ENCODE measurements around the gene UQCRFS1.

Gene UQCRFS1

DNA sequence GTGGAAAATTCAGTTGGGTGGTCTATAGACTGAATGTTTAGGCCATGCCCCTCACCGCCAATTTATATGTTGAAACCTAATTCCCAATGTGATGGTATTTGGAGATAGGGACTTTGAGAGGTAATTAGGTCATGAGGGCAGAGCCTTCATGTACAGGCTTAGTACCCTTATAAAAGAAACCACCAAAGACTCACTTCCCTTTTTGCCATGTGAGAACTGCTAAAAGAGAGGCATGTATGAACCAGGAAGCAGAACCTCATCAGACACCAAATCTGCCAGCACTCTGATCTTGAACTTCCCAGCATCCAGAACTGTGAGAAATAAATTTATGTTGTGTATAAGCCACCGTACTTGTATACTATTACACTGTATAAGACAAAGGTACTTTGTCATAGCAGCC is 40.6 kb downstream of the UQCRFS1 start:
- Histone ChIP-seq H3K4me3 (ENCODE audit: low read length) (no peak overlapping the region), H3K36me3 (replicated peaks; ENCODE audit: insufficient read depth, low read length) (no peaks in the 10 kb centered on the region), H2AFZ (ENCODE audit: low read length) (no peak overlapping the region), H3K79me2 (ENCODE audit: low read length) (no peaks in the 10 kb centered on the region), H3K27me3 (replicated peaks; ENCODE audit: insufficient read depth, low read length) (no peaks in the 10 kb centered on the region), H3K9me2 (replicated peaks; ENCODE audit: insufficient read depth, low read length) (no peaks in the 10 kb centered on the region), H3K4me1 (ENCODE audit: low read length) (peaks cover 7% of the 10 kb centered on the region; the same call in 1 of the 2 replicates), H3K9me3 (replicated peaks; ENCODE audit: insufficient read depth, low read length) (no peaks in the 10 kb centered on the region), H3K9ac (ENCODE audit: low read length) (no peak overlapping the region), H3K27ac (ENCODE audit: low read length) (no peak overlapping the region), H3F3A (ENCODE audit: insufficient read depth, low read length) (no peaks in the 10 kb centered on the region), H4K20me1 (ENCODE audit: insufficient read depth, low read length) (no peaks in the 10 kb centered on the region), H3K4me2 (ENCODE audit: low read depth, low read length) (no peak overlapping the region)
- TF ChIP-seq, protein P1, sequence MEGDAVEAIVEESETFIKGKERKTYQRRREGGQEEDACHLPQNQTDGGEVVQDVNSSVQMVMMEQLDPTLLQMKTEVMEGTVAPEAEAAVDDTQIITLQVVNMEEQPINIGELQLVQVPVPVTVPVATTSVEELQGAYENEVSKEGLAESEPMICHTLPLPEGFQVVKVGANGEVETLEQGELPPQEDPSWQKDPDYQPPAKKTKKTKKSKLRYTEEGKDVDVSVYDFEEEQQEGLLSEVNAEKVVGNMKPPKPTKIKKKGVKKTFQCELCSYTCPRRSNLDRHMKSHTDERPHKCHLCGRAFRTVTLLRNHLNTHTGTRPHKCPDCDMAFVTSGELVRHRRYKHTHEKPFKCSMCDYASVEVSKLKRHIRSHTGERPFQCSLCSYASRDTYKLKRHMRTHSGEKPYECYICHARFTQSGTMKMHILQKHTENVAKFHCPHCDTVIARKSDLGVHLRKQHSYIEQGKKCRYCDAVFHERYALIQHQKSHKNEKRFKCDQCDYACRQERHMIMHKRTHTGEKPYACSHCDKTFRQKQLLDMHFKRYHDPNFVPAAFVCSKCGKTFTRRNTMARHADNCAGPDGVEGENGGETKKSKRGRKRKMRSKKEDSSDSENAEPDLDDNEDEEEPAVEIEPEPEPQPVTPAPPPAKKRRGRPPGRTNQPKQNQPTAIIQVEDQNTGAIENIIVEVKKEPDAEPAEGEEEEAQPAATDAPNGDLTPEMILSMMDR (IDR thresholded peaks at IDR 0.05; ENCODE audit: low read length) = no peak
- TF ChIP-seq EZH2 (optimal IDR thresholded peaks at IDR 0.05; ENCODE audit: low read depth, low read length) (no peak), EZH2phosphoT487 (IDR thresholded peaks at IDR 0.05; ENCODE audit: low read length) (no peak)
- peak; percentile 19 for DNase-seq

DNA sequence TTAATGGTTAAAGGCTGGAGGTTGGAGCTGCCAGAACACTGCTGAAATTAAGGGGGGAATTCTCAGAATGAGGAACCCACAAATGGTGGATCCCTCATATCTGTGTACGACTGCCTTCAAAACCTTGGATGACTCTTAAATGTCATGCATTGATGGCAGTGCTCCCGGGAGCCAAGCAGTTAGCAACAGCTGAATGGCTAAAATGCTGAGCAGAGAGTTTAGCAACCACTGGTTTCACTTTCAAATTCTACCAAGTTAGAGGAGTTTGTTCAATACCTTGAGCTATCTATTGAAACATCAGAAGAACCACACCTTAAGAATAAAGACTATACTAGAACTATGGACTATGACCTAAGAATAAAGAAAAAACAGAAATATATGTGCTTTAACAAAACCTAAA is 41.4 kb downstream of the UQCRFS1 start:
- no peak overlapping the region for H3K27ac ChIP-seq (ENCODE audit: low read length)
- peaks cover 7% of the 10 kb centered on the region; the same call in 1 of the 2 replicates for H3K4me1 ChIP-seq (ENCODE audit: low read length)
- H3K27me3 ChIP-seq (replicated peaks; ENCODE audit: insufficient read depth, low read length) = no peaks in the 10 kb centered on the region
- H3K4me2 ChIP-seq (ENCODE audit: low read depth, low read length) = no peak overlapping the region; the same call in 1 of the 2 replicates
- H3K79me2 ChIP-seq (ENCODE audit: low read length) = no peaks in the 10 kb centered on the region
- no peak overlapping the region for H2AFZ ChIP-seq (ENCODE audit: low read length)
- TF ChIP-seq, protein P1 (IDR thresholded peaks at IDR 0.05; ENCODE audit: low read length) = no peak
- no peaks in the 10 kb centered on the region for H3K9me3 ChIP-seq (replicated peaks; ENCODE audit: insufficient read depth, low read length)
- peak; percentile 73 for DNase-seq
- no peaks in the 10 kb centered on the region for H3K9me2 ChIP-seq (replicated peaks; ENCODE audit: insufficient read depth, low read length)
- no peak overlapping the region for H3K9ac ChIP-seq (ENCODE audit: low read length)
- no peaks in the 10 kb centered on the region for H3F3A ChIP-seq (ENCODE audit: insufficient read depth, low read length)
- H3K4me3 ChIP-seq (ENCODE audit: low read length) = no peak overlapping the region; the same call in 1 of the 2 replicates
- no peaks in the 10 kb centered on the region for H3K36me3 ChIP-seq (replicated peaks; ENCODE audit: insufficient read depth, low read length)
- H4K20me1 ChIP-seq (ENCODE audit: insufficient read depth, low read length) = no peaks in the 10 kb centered on the region

DNA sequence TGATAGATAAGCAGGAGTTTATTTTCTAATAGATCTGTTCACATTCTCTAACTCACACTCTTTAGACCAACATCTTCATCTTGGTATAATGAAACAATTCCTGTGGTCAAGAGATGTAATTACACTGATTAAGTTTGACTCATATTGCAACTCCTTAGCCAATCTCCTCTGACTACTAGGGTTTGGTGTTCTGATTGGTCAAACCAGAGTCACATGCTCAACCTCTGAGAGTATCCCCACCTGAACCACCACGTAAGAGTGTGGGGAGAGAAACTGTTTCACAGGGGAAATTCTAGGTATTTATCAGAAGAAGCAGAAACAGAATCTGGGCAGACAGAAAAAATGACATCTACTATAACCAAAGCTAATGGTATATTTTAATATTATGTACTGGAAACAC is 42.4 kb downstream of the UQCRFS1 start:
- H2AFZ ChIP-seq (ENCODE audit: low read length) = no peak overlapping the region
- H3K9me2 ChIP-seq (replicated peaks; ENCODE audit: insufficient read depth, low read length) = no peaks in the 10 kb centered on the region
- H3K4me1 ChIP-seq (ENCODE audit: low read length) = peaks cover 7% of the 10 kb centered on the region; the same call in 1 of the 2 replicates
- no peak overlapping the region for H3K4me3 ChIP-seq (ENCODE audit: low read length)
- H3K9me3 ChIP-seq (replicated peaks; ENCODE audit: insufficient read depth, low read length) = no peaks in the 10 kb centered on the region
- no peak overlapping the region for H3K27ac ChIP-seq (ENCODE audit: low read length)
- no peaks in the 10 kb centered on the region for H3K36me3 ChIP-seq (replicated peaks; ENCODE audit: insufficient read depth, low read length)
- no peaks in the 10 kb centered on the region for H3F3A ChIP-seq (ENCODE audit: insufficient read depth, low read length)
- TF ChIP-seq, protein P1 (IDR thresholded peaks at IDR 0.05; ENCODE audit: low read length) = no peak
- no peak for TF ChIP-seq EZH2phosphoT487 (IDR thresholded peaks at IDR 0.05; ENCODE audit: low read length)
- no peak for TF ChIP-seq EZH2 (optimal IDR thresholded peaks at IDR 0.05; ENCODE audit: low read depth, low read length)
- no peak overlapping the region for H3K9ac ChIP-seq (ENCODE audit: low read length)
- H3K79me2 ChIP-seq (ENCODE audit: low read length) = no peaks in the 10 kb centered on the region
- H3K27me3 ChIP-seq (replicated peaks; ENCODE audit: insufficient read depth, low read length) = no peaks in the 10 kb centered on the region
- no peak overlapping the region for H3K4me2 ChIP-seq (ENCODE audit: low read depth, low read length)
- DNase-seq = no peak
- no peaks in the 10 kb centered on the region for H4K20me1 ChIP-seq (ENCODE audit: insufficient read depth, low read length)
